GM13977 (cell line): ENCODE measurements around the gene KLRC4.
A peak's percentile ranks its signal among the peaks of the same experiment; 100 is the strongest.
"Not testable (repeated sequence)": the region's sequence is repeated elsewhere in the genome, so short reads cannot be mapped to it uniquely, and the experiment has no call there.

Experiments used
- DNase-seq: peaks from one replicate; pipeline ENCODE4 v3.0.0; 2012; ENCODE audit warnings: low spot score
- in situ Hi-C: fragments of 300-500 bp; cut with MboI; formaldehyde crosslinking; loops from one replicate; pipeline ENCODE4 v1.12.0; 2022; ENCODE audit warnings: low sequenced_read_pairs, low pct_unique_long_range_greater_than_20kb, mixed read lengths, inconsistent platforms; ENCODE audit not compliant: unreplicated experiment
- TF ChIP-seq, protein P1 (sequence below): IDR thresholded peaks from 2 replicates; pipeline ENCODE4 v1.5.1; 2012; ENCODE audit warnings: mild to moderate bottlenecking, control low read depth; ENCODE audit not compliant: insufficient read depth; ENCODE audit errors: extremely low read depth, missing control alignments

The KLRC4 gene

DNA sequence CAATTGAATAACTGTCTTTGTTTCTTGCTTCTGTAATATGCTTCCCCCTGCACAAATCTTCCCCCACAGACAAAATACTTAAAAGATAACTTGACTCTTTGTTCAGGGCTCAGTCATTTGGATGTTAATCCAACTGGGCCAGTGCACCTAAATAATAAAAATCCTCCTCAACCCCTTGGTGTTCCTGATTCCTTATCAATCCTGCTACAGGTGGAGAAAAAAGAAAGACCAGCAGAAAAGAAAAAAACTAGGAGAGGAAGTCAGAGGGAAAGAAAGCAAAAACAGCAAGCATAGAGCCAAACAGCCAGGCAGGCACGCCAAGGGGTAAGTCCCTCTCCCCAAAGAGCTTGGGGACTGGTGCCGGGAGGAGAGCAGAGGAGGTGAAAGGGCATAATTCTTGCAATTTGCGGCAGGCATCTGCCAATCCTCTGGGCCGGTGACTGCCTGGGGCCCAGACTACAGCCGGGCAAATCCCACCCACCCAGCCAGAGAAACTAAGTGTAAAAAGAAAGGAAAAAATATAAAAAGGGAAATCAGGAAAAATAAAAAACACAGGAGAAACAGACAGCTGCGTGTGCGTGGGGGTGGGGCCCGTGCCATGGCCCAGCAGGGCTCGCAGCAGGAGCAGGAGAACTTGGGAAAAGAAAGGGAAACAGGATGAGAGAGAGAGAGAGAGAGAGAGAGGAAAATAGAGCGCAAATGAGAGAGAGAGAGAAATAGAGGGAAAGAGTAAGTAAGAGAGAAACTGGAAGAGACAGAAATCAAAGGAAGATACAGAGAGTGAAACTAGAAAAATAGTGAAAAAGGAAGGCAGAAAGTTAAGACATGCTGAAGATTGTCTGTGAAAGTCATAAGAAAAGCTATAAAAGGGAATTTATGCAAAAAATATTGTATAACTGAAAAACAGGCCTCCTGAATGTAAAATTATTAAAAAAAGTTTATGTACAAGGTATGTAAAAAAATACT is 41.1 kb downstream of the KLRC4 start:
- in situ Hi-C loops: no loop called here
- TF ChIP-seq, protein P1, sequence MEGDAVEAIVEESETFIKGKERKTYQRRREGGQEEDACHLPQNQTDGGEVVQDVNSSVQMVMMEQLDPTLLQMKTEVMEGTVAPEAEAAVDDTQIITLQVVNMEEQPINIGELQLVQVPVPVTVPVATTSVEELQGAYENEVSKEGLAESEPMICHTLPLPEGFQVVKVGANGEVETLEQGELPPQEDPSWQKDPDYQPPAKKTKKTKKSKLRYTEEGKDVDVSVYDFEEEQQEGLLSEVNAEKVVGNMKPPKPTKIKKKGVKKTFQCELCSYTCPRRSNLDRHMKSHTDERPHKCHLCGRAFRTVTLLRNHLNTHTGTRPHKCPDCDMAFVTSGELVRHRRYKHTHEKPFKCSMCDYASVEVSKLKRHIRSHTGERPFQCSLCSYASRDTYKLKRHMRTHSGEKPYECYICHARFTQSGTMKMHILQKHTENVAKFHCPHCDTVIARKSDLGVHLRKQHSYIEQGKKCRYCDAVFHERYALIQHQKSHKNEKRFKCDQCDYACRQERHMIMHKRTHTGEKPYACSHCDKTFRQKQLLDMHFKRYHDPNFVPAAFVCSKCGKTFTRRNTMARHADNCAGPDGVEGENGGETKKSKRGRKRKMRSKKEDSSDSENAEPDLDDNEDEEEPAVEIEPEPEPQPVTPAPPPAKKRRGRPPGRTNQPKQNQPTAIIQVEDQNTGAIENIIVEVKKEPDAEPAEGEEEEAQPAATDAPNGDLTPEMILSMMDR: no peak
- DNase-seq: no peak

DNA sequence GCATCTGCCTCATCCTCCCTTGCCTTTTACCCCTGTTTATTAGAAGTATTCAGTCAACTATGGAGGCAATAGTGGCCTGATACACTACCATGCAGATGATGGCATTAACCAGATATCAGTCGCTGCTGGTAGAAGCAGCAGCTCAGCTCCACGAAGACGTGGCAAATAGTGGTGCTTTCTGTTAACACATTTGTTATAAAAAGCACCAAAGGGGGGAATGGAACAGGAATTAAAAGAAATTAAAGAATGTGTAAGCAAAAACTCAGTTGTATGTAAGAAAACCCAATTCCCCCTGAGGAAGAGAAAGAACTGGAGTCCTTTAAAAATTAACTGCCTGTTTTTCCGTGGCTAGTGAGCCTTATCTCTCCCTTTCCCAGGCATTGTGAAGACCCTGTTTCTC is 41.8 kb downstream of the KLRC4 start:
- DNase-seq, in situ Hi-C loops: not testable (repeated sequence)

DNA sequence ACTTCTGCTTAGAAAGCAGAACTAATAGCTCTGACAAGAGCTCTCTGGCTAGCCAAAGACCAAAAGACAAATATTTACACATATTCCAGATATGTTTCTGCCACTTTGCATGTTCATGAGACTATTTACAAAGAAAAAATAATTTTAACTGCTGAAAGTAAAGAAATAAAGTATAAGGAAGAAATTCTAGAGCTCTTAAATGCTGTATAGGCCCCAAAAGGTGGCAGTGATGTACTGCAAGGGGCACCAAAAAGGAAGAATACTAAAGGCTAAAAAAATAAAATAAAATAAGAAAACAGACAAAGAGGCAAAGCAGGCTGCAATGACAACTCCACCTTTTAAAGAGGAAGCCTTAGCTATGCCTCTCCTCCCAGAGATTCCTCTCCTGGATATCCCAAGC is 42.7 kb downstream of the KLRC4 start:
- in situ Hi-C loops: no loop called here

DNA sequence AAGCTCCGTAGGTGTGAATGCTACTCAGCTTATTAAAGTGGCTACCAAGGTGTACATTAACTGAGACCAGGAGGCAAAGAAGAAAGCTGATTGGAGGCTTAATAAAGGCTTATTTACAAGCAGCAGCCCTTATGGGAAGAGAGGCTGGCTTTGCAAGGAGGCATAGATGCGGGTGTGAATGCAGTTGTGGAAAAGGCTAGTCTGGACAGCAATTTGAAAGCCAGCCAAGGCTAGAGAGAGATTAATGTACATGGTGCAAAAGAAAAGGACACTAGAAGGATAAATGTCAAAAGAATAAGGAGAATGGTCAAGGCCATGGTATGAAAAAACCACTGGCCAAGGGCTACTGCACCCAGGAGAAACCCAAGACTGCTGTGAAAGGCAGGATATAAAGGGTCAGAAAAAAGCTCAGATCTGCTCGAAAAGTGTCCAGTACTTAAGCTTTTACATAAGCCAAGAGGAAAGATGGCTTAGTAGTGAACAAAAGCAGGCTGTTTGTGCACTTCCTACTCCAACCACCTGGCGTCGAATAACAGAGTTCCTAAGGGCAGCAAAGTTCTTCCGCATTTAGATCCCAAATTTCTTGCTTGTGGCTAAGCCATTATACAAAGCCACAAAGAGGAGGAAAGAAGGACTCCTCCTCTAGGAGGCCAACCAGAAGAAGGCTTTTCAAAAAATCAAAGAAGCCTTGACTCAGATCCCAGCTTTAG is 43.7 kb downstream of the KLRC4 start:
- TF ChIP-seq, protein P1: no peak
- in situ Hi-C loops: no loop called here
- no peak for DNase-seq

More for the DNA sequence above, 42.7 kb downstream of the KLRC4 start:
- TF ChIP-seq, protein P1: no peak
- DNase-seq: no peak

DNA sequence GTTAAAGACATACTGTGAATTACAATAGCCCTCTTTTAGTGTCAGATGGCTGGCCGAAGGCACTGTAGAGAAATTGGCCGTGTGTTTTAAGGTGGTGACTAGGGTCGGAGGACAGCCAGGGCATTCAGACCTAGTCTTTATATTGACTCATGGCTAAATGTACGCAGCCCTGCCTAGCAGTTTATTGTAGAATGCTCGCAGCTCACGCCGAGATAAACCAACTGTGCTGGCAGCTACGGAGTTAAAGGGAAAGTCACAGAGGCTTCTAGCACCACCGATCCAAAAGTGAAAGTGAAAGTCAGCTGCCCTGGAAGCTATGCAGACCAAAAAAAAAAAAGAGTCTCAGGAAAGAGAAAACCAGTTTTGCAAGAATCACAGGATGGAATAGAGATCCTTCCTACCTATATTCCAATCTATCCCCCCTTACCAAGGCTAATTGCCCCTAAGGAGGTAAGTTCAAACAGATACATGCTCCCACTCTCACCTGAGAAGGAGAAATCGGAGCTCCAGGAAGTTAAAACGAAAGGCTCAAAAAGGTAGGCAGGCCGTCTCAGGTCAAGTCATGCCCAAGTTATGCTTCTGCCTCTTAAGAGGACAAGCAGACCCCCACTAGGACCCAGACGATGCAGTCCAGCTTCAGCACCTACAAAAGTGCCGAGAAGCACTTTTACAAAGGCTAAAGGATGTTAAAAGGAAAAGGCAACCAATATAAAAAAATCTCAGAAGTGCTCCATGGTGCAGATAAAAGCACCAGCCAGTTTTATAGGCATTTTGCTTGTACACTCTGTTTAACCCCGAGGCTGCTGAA is 44.5 kb downstream of the KLRC4 start:
- in situ Hi-C loops: no loop called here
- TF ChIP-seq, protein P1: no peak
- DNase-seq: peak; percentile 46

DNA sequence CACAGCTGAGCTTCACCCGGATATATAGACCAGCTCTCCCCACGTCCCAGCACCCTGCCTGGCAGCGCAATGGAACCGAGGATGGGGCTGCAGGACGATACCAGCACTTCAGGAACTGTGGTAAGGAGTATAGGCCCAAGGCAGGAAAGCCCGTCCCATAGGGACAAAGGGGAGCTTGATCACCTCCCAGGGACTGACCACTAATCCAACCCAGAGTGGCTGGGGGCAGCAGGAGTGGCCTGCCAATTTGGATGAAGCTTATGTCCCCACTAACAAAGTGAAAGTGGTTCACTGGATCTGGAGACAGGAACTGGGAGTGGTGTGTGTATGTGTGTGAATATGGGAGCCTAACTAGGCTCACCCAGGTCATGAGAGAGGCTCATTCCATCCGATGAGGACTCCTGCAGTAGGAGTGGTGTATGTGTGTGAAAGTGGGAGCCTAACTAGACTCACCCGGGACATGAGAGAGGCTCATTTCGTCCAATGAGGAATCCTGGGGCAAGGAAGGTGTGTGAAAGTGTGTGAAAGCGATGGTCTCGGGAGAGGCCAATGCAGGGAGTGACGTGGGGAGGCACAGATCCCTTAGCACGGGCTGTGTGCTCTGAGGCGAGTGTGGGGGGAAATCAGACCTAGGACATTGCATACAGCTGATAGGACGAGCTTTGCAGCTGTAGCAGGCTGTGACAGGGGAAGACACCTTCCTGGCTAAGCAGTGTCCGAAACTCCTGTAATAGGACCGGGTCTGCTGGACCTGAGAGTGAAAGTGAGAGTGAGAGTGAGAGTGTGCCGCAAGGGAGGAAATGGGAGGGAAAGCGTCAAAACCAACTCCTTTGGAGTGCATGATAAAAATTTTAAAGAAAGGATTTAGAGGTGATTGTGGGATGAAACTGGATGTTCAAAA is 45.4 kb downstream of the KLRC4 start:
- in situ Hi-C loops: no loop called here
- peak; percentile 55 for DNase-seq
- TF ChIP-seq, protein P1: no peak
